Calu3 (cell line): Measurements from ENCODE around the gene PACRG. TPM values are rescaled to one million over a fixed set of nuclear protein-coding genes. Genes with fewer than 3 reads are reported as not detected.

ENCODE experiments used
- BruUV-seq: library from RNA; stranded (reverse); fragments of 400-500 nt; replicated peaks from 2 replicates; lab custom pipeline; 2021; lab: Mats Ljungman, UMichigan
- CTCF ChIA-PET: fragments of 300-600 bp; sonication (Branson Sonifier 250); formaldehyde crosslinking; loops from one replicate; lab custom pipeline; 2022; ENCODE audit warnings: antibody characterized with exemption; lab: Charles Lee
- DNase-seq: peaks from one replicate; pipeline ENCODE4 v3.0.0; 2022
- H3K27ac Mint-ChIP-seq: one replicate; pipeline ENCODE4 v1.8.0; 2022; ENCODE audit warnings: mixed read lengths; ENCODE audit not compliant: unreplicated experiment
- H3K27me3 Mint-ChIP-seq: one replicate; pipeline ENCODE4 v1.8.0; 2022; ENCODE audit warnings: mixed read lengths; ENCODE audit not compliant: unreplicated experiment
- H3K36me3 Mint-ChIP-seq: one replicate; pipeline ENCODE4 v1.8.0; 2022; ENCODE audit warnings: mild to moderate bottlenecking, moderate library complexity, mixed read lengths; ENCODE audit not compliant: insufficient read depth, unreplicated experiment
- H3K4me1 Mint-ChIP-seq: one replicate; pipeline ENCODE4 v1.8.0; 2022; ENCODE audit warnings: mild to moderate bottlenecking, low read depth, mixed read lengths; ENCODE audit not compliant: unreplicated experiment
- H3K4me3 Mint-ChIP-seq: one replicate; pipeline ENCODE4 v1.8.0; 2022; ENCODE audit warnings: mild to moderate bottlenecking, low read depth, moderate library complexity, mixed read lengths; ENCODE audit not compliant: unreplicated experiment
- H3K9me3 Mint-ChIP-seq: one replicate; pipeline ENCODE4 v1.8.0; 2022; ENCODE audit warnings: low read depth, mixed read lengths; ENCODE audit not compliant: unreplicated experiment
- CTCF ChIP-seq: fragments of 200-600 bp; IDR thresholded peaks from one replicate; pipeline ENCODE4 v1.8.0; 2022; ENCODE audit warnings: antibody characterized with exemption; ENCODE audit not compliant: unreplicated experiment
- intact Hi-C: fragments of 100-400 bp; cut with micrococcal nuclease; formaldehyde crosslinking; loops from one replicate; pipeline ENCODE4 v1.10.0; 2022; ENCODE audit not compliant: unreplicated experiment
- total RNA-seq: library from RNA; stranded (reverse); gene quantifications from 2 replicates; pipeline ENCODE4 v1.2.3, GENCODE V29; 2022

PACRG gene
- total RNA-seq, 1 experiment from 2014 or later = 1.5 TPM

- Mint-ChIP-seq H3K4me1 (peaks cover 8% of the 10 kb centered on the region), H3K4me3 (no peak overlapping the region), H3K27me3 (no peaks in the 10 kb centered on the region), H3K27ac (no peak overlapping the region), H3K36me3 (no peaks in the 10 kb centered on the region), H3K9me3 (no peaks in the 10 kb centered on the region)
- TF ChIP-seq CTCF = no peak
- no TSS peak for BruUV-seq
- intact Hi-C loops = no loop called here
- no peak for DNase-seq
- CTCF ChIA-PET = no interaction called here
Observed at GRCh38 chr6:163336961-163337360, 609.2 kb downstream of the PACRG start.

- H3K4me3 Mint-ChIP-seq = no peak overlapping the region
- no peak overlapping the region for H3K27ac Mint-ChIP-seq
- no peaks in the 10 kb centered on the region for H3K27me3 Mint-ChIP-seq
- H3K4me1 Mint-ChIP-seq = peaks cover 8% of the 10 kb centered on the region
- H3K36me3 Mint-ChIP-seq = no peaks in the 10 kb centered on the region
- H3K9me3 Mint-ChIP-seq = no peaks in the 10 kb centered on the region
- no peak for TF ChIP-seq CTCF
- intact Hi-C loops = no loop called here
- CTCF ChIA-PET = no interaction called here
- no TSS peak for BruUV-seq
- DNase-seq = no peak
Observed at GRCh38 chr6:163337958-163338357, 610.2 kb downstream of the PACRG start.

- CTCF ChIA-PET = no interaction called here
- H3K9me3 Mint-ChIP-seq = no peaks in the 10 kb centered on the region
- peaks cover 8% of the 10 kb centered on the region for H3K4me1 Mint-ChIP-seq
- no peaks in the 10 kb centered on the region for H3K36me3 Mint-ChIP-seq
- no peak overlapping the region for H3K27ac Mint-ChIP-seq
- DNase-seq = no peak
- H3K27me3 Mint-ChIP-seq = no peaks in the 10 kb centered on the region
- no peak for TF ChIP-seq CTCF
- intact Hi-C loops = no loop called here
- BruUV-seq = no TSS peak
- H3K4me3 Mint-ChIP-seq = no peak overlapping the region
Observed at GRCh38 chr6:163338671-163339405, 611.1 kb downstream of the PACRG start.

GRCh38 chr6:163339466-163339865 lies 611.7 kb downstream of the PACRG start:
- CTCF ChIA-PET = no interaction called here
- Mint-ChIP-seq H3K4me3 (no peak overlapping the region), H3K9me3 (no peaks in the 10 kb centered on the region), H3K27ac (no peak overlapping the region), H3K4me1 (peaks cover 8% of the 10 kb centered on the region), H3K27me3 (no peaks in the 10 kb centered on the region), H3K36me3 (no peaks in the 10 kb centered on the region)
- intact Hi-C loops = no loop called here
- DNase-seq = no peak
- TF ChIP-seq CTCF = no peak
- no TSS peak for BruUV-seq
